D721Med (cell line): Measurements from ENCODE around the gene GNG12.
"Not testable (repeated sequence)": the region's sequence is repeated elsewhere in the genome, so short reads cannot be mapped to it uniquely, and the experiment has no call there.

Source experiments
- DNase-seq: peaks from one replicate; pipeline ENCODE4 v3.0.0; 2011; ENCODE audit warnings: low spot score; ENCODE audit not compliant: insufficient read length
- FAIRE-seq: peaks from 2 replicates; lab custom pipeline; 2011; peaks lifted over from hg19 to GRCh38; lab: Jason Lieb, UNC
- TF ChIP-seq, protein P1 (sequence below): IDR thresholded peaks from 2 replicates; pipeline ENCODE4 v1.5.1; 2012; ENCODE audit warnings: mild to moderate bottlenecking, control low read depth; ENCODE audit not compliant: insufficient read depth; ENCODE audit errors: missing control alignments

GNG12 gene

DNA sequence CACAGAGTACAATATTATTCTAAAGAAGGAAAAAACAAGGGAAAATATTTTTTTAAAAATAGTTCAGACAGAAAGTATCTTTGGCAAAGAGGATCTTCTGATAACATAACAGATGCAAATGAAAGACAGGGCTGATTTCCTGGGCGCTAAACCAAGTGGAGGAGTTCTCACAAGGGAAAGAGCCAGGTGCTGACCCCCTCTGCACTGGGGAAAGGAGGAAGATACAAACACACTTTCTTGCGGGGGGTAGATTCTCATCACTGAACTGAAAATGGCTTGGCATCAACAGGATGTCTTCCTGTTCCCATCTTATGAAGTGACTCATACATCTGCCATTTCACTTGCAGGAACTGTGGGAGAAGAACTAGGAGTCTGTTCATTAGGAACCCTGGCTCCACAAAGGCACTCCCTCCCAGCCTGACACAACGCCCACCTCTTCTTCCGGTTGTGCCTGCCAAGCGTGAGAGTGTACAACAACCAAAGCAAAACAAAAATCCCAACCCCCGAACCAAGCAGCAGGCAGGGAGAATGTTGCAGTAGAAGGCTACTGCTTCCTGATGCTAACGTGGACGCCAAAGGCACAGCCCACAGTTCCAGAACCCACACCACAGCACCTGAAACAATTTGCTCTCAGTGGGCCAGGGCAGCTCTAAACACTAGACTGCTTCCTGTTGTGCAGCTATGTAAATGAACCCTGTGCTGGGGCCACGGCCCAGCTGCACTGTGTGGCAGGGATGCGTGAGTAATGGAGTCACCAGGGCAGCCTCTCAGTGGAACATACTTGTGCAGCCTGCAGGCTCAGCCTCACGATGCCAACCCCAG lies 97.2 kb downstream of the GNG12 start:
- no peak for DNase-seq
- no peak for FAIRE-seq
- TF ChIP-seq, protein P1, sequence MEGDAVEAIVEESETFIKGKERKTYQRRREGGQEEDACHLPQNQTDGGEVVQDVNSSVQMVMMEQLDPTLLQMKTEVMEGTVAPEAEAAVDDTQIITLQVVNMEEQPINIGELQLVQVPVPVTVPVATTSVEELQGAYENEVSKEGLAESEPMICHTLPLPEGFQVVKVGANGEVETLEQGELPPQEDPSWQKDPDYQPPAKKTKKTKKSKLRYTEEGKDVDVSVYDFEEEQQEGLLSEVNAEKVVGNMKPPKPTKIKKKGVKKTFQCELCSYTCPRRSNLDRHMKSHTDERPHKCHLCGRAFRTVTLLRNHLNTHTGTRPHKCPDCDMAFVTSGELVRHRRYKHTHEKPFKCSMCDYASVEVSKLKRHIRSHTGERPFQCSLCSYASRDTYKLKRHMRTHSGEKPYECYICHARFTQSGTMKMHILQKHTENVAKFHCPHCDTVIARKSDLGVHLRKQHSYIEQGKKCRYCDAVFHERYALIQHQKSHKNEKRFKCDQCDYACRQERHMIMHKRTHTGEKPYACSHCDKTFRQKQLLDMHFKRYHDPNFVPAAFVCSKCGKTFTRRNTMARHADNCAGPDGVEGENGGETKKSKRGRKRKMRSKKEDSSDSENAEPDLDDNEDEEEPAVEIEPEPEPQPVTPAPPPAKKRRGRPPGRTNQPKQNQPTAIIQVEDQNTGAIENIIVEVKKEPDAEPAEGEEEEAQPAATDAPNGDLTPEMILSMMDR = no peak

DNA sequence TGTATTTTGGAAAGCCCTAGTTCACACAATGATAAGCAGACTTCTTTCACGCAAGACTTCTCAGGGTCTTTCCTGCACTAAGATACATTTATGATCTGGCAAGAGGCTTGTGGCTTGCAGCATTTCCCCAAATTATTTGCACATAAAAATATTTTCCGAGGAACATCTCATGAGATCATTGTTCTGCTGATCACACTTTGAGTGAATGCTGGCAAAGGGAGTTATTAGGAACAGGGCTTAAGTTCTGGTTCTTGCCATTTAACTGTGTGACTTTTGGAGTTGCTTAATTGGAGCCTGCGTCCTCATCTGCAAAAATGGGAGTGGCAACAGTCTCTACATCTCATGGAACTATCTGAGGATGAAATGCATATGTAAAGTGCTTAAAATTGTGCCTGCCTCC lies 98.1 kb downstream of the GNG12 start:
- TF ChIP-seq, protein P1 = no peak
- no peak for DNase-seq

DNA sequence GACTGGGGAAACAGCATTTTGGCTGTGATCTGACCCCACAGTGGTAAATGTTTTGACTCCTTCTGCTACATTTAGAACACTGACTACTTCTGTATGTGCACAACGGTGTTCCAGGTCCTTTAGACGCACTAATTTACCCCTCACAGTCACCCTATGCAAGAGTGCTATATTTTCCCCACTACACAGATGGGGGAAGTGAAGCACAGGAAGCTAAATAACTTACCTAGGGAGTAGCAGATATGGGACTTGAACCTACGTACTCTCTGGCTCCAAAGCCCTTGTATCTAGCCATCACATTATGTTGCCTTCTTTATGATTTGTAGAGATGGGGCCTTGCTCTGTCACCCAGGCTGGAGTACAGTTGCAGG lies 99.0 kb downstream of the GNG12 start:
- DNase-seq (no peak), FAIRE-seq (no peak)
- TF ChIP-seq, protein P1 = no peak

More for the DNA sequence above, 98.1 kb downstream of the GNG12 start:
- no peak for FAIRE-seq

DNA sequence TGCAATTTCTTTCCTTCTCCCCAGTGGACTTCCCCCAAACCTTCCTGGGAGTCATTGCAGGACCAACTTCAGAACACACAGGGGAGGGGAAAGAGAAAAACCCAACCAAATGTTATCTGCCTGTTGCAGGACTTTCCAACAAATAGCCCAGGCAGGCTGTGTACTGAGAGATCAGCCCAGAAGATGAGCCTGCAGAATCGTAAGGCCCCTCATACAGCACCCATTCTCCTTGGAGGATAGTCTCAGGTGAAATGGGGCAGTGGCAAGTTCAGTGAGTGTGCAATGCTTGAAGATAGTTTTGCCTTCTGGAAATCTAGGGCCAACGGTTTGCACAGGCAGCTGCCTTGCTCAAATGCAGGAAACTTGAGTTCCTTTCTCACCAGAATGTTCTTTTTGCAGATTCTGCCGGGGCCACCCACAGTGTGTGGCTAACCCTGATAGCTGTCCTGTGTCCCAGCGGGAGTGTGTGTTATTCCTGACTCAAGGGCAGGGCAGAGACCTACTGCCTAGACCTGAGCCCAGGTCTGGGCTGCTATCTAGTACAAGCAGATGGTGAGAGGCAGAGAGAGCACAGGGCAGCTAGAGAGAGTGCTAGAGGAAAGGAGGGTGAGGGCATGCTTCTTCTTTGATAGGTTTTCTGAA lies 99.5 kb downstream of the GNG12 start:
- no peak for DNase-seq
- FAIRE-seq = no peak
- TF ChIP-seq, protein P1 = no peak

DNA sequence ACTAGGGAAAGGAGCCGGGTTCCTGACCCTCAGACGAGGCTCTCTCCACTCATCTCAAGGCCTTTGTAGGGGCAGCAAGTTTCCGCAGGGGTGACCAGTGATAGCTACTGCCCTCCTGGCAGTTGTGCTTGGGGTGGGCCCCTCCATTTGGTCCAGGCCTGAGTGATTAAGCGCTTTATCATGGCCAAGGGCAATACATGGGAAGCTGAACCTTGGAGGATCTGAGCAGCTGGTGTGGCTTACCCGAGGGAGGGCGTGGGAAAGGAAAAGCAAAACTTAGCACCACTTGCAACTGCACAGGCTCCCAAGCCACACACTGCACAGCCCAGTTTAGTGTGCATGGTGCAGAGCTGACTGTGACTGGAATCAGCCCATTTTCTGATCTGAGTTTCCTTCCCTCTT lies 100.5 kb downstream of the GNG12 start:
- DNase-seq (no peak), FAIRE-seq (no peak)
- TF ChIP-seq, protein P1 = no peak

DNA sequence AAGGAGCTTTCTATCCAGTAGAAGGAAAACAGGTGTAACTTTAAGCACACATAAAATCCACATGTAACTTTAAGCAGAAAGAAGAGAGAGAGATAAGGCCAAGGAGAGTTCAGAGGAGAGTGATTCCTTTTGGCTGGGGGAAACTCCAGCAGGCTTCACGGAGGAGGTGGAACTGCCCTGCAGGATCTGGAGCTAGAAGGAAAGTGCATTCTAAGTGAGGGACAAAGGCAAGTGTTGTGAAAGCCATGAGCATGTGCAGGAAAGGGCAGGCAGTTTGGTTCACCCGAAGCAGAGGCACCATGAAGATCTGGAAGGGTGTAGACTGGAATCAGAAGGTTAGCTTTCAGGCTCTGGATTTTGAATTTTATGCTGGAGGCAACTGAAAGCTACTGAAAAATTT lies 101.9 kb downstream of the GNG12 start:
- no peak for DNase-seq
- TF ChIP-seq, protein P1 = no peak
- FAIRE-seq = no peak

DNA sequence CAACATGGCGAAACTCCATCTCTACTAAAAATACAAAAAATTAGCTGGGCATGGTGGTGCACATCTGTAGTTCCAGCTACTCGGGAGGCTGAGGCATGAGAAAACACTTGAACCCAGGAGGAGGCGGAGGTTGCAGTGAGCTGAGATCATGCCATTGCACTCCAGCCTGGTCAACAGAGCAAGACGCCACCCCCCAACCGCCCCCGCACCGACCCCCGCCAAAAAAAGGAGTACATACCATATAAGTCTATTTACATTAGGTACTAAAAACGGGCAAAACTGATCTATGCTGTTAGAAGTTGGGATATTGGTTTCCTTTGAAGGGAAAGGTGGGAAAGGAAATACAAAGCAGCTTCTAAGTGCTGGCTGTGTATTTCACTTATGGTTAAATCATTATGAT lies 103.0 kb downstream of the GNG12 start:
- not testable (repeated sequence) for FAIRE-seq, DNase-seq
